Measurements from ENCODE around the gene CCKAR.
"Not testable (repeated sequence)": the region's sequence is repeated elsewhere in the genome, so short reads cannot be mapped to it uniquely, and the experiment has no call there.

The CCKAR gene

DNA sequence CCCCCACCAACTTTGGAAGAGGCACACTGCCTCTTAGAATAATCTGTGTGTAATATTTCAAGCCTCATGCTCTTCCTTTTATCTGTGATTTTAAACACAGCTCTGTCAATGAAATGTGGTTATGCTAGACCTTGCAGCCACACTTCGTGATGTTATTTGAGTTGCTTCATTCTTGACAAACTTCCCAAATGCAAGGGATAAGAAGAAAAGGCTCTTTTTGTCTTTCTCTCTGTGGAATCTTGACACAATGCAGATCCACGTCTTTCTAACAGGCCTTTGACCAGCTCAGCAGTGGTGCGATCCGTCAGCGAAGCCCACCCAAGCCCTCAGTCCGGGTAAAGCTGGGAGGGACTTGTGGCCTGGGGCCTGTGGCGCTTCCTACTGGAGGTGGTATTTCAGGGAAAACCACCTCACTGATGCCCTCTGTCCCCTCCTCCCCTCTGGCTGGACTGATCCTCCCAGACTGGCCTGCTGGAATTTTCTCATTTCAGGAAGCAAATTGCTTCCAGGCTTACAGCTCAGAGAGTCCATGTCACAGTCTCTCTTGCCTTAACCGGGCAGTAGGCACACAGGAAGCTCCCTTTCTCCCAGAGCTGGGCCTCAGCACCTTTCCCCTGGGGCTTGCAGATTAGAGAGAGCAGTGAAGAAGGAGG, 19.5 kb upstream of the CCKAR start:
- DNase-seq (ENCODE audit: low spot score) = no peak
- TF ChIP-seq, protein P1, sequence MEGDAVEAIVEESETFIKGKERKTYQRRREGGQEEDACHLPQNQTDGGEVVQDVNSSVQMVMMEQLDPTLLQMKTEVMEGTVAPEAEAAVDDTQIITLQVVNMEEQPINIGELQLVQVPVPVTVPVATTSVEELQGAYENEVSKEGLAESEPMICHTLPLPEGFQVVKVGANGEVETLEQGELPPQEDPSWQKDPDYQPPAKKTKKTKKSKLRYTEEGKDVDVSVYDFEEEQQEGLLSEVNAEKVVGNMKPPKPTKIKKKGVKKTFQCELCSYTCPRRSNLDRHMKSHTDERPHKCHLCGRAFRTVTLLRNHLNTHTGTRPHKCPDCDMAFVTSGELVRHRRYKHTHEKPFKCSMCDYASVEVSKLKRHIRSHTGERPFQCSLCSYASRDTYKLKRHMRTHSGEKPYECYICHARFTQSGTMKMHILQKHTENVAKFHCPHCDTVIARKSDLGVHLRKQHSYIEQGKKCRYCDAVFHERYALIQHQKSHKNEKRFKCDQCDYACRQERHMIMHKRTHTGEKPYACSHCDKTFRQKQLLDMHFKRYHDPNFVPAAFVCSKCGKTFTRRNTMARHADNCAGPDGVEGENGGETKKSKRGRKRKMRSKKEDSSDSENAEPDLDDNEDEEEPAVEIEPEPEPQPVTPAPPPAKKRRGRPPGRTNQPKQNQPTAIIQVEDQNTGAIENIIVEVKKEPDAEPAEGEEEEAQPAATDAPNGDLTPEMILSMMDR (IDR thresholded peaks at IDR 0.05; ENCODE audit: borderline replicate concordance, control extremely low read depth, extremely low read depth, insufficient read depth, missing control alignments) = no peak
- in situ Hi-C loops (cut with MboI; ENCODE audit: low sequenced_read_pairs, unreplicated experiment) = no loop called here

DNA sequence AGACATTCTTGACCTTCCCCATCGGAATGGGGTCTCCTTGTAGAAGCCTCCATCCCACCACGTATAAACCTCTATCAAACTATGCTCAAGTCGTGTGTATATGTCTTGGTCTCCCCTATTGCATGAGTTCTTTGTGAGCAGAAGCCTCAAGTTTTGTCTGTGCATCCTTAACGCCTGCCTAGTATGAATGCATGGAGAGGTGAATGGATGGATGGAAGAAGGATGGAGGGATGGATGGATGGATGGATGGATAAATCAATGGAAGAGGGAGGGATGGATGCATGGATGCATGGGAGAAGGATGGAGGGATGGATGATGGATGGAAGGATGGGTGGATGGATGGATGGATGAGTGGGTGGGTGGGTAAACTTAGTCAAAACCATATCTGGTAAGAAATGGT, 17.0 kb upstream of the CCKAR start:
- TF ChIP-seq, protein P1 (IDR thresholded peaks at IDR 0.05; ENCODE audit: borderline replicate concordance, control extremely low read depth, extremely low read depth, insufficient read depth, missing control alignments) = no peak
- in situ Hi-C loops (cut with MboI; ENCODE audit: low sequenced_read_pairs, unreplicated experiment) = no loop called here
- no peak for DNase-seq (ENCODE audit: low spot score)

DNA sequence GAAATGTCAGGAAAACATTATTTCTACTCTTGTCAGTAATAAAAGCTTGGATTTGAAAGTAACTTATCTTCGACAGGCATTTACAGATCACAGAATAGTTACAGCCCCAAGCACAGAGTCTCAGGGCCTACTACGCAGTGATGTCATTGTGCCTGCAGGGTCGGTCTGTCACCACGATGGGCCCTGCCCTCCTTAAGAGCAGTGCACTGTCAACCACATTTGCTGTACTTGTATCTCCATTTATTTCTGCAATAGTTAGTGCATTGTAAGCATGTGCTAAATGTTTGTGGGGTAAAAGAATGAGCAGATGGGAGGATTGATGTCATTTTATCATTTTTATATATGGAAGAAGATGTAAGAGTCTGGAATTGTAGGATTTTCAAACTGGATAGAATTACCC, 13.6 kb upstream of the CCKAR start:
- DNase-seq (ENCODE audit: low spot score) = no peak
- in situ Hi-C loops (cut with MboI; ENCODE audit: low sequenced_read_pairs, unreplicated experiment) = no loop called here
- TF ChIP-seq, protein P1 (IDR thresholded peaks at IDR 0.05; ENCODE audit: borderline replicate concordance, control extremely low read depth, extremely low read depth, insufficient read depth, missing control alignments) = no peak

DNA sequence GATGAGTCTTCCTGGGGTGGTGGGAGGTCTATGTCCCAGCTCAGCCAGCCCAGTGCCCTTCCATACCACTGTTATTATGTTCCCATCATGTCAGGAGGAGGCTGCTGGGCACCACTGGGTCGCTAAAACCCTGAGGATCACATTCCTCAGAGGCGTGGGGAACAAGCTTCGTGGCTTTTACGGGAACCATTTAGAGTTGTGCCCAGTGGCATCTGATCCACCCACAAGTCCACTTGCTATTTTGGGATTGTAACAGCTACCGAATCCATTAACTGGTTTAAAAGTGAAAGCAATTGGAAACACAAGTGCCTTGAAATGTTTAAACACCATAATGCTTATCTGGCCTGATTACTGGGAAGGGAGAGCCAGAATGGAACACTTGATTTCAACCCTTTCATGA, 13.1 kb upstream of the CCKAR start:
- in situ Hi-C loops (cut with MboI; ENCODE audit: low sequenced_read_pairs, unreplicated experiment) = no loop called here
- TF ChIP-seq, protein P1 (IDR thresholded peaks at IDR 0.05; ENCODE audit: borderline replicate concordance, control extremely low read depth, extremely low read depth, insufficient read depth, missing control alignments) = no peak
- no peak for DNase-seq (ENCODE audit: low spot score)

DNA sequence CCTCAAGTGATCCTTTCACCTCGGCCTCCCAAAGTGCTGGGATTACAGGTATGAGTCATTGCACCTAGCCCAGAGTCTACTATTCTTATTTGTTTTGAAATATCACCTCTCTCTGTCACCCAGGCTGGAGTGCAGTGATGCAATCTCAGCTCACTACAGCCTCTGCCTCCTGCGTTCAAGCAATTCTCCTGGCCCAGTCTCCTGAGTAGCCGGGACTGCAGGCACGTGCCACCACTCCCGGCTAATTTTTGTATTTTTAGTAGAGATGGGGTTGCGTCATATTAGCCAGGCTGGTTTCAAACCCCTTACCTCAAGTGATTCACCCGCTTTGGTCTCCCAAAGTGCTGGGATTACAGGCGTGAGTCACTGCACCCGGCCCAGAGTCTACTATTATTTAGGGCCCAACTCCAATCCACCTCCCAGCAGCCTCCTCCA, 10.3 kb upstream of the CCKAR start:
- in situ Hi-C loops (cut with MboI; ENCODE audit: low sequenced_read_pairs, unreplicated experiment); DNase-seq (ENCODE audit: low spot score): not testable (repeated sequence)

DNA sequence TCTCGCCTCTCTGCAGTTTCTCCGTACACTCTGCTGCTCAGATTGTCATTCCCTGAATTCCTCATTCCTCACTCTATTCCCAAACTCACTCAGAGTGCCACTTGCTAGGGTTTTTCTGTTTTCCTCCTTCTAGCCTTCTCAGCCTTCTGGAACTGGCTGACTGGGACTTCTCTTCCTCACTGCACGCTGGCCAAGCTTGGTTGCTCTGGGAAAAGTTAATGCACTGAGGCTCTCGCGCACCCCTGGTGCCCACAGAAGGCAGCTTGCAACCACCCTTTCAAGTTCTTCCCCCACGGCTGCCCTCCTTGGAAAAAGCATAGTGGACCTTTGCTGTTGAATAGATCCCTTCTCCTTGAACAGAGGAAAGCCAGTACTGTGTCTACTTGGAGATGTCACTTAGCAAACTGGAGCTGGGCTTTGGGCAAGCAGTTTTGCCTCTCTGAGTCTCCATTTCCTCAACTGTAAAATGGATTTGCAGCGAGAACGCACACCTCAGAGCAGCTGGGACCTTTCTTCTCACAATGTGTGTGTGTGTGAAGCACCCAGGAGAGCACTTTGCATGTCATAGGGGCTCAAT, 6.0 kb upstream of the CCKAR start:
- TF ChIP-seq, protein P1 (IDR thresholded peaks at IDR 0.05; ENCODE audit: borderline replicate concordance, control extremely low read depth, extremely low read depth, insufficient read depth, missing control alignments) = no peak
- no peak for DNase-seq (ENCODE audit: low spot score)
- in situ Hi-C loops (cut with MboI; ENCODE audit: low sequenced_read_pairs, unreplicated experiment) = no loop called here

DNA sequence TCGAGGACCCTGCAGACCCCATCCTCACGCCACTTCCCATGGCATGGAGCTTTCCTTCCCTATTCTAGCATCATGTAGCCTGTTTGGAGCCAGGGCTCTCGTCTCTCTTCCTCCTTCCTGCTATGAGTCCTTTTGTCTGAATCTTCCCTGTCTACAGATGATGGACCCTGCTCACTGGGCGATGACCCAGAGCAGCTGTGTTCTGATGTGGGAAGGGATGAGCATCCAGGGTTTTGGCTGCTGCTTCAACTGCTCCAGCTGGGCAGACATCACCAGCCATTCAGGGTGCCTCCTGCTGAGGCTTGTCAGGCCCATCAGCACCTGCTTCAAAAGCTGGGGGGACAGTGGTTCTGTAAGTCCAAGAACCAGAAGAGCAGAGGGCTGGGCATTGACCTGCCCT, 3.2 kb upstream of the CCKAR start:
- TF ChIP-seq, protein P1 (IDR thresholded peaks at IDR 0.05; ENCODE audit: borderline replicate concordance, control extremely low read depth, extremely low read depth, insufficient read depth, missing control alignments) = no peak
- DNase-seq (ENCODE audit: low spot score) = no peak
- in situ Hi-C loops (cut with MboI; ENCODE audit: low sequenced_read_pairs, unreplicated experiment) = no loop called here
